Activated effector memory CD4-positive, alpha-beta T cell treated with Interleukin-2 at 50 U/mL for 16 hours (primary cell): ENCODE results near the gene BRD4.

Experiments used
- DNase-seq: peaks from one replicate; pipeline ENCODE4 v3.0.0-alpha.2; 2020

Gene BRD4

DNA sequence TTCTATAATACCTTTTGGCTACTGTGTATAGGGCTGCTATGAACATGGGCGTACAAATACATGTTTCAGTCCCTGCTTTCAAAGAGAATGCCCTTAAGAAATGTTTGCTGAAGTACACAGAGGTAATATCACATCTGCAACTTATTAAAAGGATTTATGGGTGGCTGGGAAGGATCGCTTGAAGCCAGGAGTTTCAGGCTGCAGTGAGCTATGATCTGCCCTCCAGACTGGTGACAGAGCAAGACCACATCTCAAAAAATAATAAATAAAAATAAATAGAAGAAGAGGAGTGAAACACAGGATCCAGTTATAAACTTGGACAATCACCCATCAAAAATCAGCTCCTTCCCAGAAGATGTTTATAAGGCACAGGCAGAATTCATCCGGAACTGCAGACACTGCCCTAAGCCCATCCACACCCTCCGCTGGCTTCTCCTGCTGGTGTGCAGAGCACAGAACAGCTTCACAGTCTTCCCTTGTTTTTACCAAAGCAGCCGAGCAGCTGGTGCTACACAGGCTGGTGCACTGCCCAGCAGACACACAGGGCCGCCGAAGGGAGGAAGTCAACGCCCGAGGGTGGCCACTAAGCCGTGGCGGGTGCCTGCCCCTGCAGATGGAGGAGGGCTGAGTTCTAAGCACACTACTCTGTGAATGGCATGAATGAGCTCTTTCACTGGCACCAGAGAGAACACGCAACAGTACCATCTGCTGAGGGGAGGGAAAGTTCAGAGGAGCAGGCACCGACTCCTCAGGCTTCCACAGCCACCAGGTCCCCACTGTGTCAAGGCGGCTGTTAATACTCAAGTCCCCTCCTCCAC, 44.0 kb downstream of the BRD4 start:
- no peak for DNase-seq

- no peak for DNase-seq
Measured at GRCh38 chr19:15287496-15287895, 44.8 kb downstream of the BRD4 start.

GRCh38 chr19:15286688-15287365, 45.5 kb downstream of the BRD4 start:
- DNase-seq, result no peak

- DNase-seq, result no peak
Measured at GRCh38 chr19:15285896-15286591, 46.3 kb downstream of the BRD4 start.

DNA sequence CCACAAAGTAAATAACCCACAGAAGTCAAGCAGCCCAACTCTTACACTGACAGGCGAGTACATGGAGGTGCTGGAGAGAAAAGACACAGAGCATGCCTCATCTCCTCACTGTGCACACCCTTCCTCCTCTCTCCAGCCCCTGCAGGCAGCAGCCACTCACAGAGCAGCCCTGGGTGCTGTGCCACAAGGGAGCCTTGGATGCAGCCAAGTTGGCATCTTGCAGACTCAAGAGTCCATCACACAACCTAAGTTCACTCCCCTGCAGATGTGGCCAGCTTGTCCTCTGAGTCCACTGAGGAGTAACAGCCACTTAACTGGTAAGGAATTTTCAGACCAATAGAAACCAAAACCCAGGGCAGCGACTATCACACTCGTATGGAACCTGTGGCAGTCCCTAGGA, 47.4 kb downstream of the BRD4 start:
- DNase-seq, result no peak

GRCh38 chr19:15284091-15284490, 48.2 kb downstream of the BRD4 start:
- no peak for DNase-seq

DNA sequence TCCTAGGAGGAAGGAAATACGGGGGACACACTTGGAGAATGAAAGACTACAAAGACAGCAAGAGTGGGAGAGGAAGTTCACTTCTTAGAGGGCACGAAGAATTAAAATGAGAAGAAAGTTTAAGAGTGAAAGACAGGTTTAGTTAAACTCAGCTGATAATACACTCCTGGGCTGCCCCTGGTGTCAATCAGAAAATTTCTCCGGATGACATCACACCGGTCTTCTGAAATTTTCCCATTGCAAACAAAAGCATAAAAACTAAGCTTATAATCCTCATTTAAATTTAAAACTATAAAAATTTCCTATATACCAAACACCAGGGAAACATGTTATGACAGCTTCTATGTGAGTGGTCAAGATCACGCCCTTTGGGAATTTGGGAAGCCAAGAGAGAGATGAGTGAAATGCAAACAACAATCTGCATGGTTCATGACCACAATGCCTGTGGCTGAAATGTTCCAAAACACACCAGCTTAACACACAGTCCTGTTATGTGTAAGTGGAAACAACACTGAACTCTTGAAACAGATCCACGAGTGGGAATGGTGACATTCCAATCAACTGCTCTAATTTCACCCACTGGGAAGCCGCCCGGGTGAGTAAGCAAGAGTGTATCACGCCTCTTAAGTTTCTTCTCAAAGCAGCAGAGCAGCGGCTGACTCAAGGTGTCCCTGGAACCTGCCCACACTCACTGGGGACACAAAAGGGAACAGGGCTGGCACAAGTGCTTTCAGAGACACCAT, 49.0 kb downstream of the BRD4 start:
- no peak for DNase-seq

DNA sequence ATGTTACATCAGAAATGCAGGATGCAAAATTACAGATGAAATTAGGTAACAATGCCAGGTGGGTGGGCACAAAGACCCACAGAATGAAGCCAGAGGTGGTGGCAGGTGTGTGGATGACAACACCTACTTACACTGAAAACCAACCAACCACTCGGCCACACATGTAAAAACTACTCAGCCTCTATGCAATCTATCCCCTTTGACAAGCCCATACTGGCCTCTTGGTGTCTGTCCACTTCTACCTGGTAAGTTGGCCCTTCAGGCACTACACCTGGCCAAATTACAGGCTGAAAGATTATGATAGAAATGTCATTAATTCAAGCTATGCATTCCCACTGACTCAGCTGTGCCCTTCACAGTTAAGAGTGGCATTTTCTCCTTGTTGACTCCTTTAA, 50.0 kb downstream of the BRD4 start:
- DNase-seq, result no peak

- no peak for DNase-seq
Measured at GRCh38 chr19:15280915-15281683, 51.2 kb downstream of the BRD4 start.

DNA sequence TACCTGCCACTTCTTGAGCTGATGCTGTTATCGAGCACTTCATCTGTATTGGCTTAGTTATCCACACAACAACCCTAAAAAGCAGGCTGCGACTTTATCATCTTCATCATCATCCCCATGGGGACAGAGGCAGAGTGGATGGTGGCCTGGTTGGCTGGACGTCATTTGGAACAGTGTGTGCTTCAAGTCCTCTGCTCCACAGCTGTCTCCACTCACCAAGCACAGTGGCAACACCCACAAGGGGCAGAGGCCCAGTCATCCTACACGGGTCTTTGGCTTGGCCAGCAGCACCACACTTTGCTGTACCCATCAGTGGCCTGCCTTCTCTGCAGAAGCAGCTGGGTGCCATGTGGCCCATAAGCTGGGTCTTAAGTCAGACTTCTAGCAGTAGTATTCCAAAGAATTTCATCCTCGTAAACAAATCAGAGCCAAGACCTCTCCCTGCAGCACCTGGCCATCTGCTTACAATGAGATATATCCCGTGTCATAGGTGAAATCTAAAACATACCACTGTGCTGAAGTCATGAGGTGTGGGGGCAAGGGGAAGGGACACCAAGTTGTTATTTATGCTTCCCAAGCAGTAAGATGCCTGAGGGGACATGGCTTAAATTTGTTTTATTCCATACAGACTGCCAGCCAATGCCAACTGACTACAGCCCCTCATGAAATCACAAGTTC, 52.2 kb downstream of the BRD4 start:
- no peak for DNase-seq

DNA sequence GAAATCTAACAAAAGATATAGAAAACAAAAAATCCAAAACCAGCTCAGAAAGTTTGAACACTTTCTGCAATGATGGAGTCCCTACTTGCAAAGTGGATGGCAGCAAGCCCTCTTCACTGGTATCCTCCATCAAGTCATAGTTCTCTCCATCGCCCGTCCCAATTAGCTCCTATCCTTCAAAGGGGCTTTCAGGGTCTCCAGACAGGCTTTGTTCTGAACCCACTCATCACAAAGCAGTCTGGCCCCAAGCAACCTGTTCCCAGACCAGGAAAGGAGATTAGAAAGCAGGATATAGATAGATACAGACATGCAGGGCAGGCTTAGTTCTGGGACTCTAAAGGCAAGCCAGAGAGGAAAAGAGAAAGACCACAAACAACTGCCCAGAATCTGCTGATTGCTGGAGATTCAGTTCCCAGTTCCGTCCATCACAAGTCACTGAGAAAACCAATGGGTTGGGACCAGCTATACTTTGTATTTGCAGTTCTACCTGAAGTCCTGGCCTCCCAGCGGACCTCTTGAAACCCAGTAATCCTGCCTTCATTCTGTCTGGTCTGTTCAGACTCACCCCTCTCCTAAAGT, 52.9 kb downstream of the BRD4 start:
- DNase-seq, result no peak

DNA sequence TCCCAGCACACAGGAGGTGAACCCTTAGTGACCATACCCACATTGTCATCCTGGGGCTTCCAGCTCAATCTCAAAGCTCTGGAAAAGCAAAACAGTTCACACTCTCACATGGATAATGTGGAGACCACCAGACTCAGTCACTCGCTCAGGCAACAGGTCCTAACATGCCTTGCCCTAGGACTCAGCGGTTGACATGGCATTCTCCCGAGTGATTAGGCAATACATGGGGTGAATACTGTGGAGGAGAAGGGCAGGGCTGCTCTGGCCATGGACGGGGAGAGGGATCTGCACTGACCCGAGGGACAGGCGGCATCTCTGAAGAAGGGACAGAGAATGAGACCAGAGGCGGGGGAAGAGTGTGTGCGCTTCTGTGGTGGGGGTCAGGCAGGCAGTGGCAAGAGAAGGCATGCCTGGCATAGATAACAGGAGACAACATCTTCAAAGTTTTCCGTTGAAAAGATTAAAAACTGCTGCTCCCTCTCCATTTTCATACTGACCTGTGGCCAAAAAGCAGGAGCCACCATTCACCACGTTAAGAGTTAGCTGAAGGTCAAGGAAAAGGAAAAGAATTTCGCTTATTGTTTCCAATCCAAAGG, 55.6 kb downstream of the BRD4 start:
- DNase-seq, result no peak

DNA sequence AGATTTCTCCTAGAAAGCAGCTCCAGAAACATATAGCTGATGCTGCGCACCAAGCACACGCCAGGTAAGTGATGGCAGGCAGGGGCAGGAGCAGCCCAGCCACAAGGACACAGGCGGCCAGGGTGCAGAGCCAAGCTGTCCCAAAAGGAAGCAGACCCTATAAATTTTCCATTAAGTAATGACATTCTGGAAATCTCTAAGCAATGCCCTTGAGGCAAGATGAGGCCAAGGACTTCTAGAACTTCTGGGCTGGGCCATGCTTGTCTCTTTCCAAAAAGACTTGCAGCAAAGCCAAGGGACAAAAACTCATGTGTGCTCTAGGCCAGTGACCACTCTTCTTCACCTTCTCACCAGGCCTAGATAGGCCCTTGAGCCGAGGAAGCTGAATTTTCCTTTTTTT, 57.9 kb downstream of the BRD4 start:
- no peak for DNase-seq

- no peak for DNase-seq
Measured at GRCh38 chr19:15269806-15270205, 62.5 kb downstream of the BRD4 start.

DNA sequence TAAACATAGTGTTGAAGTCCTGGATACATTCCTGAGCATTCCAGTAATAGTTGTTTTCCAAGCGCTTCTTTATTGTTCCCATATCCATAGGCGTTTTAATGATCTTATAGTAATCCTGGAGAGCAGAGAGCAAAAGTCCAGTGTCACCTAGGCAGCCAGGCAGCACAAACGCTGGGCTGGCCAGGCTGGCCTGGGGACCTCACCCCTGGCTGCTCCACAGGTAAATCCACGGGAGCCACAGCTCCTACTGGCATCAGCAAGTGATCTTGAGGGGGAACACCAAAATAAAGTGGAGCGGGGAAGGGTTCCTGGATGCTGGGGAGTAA, 63.4 kb downstream of the BRD4 start:
- DNase-seq, result no peak

- DNase-seq, result no peak
Measured at GRCh38 chr19:15268192-15268927, 64.0 kb downstream of the BRD4 start.

DNA sequence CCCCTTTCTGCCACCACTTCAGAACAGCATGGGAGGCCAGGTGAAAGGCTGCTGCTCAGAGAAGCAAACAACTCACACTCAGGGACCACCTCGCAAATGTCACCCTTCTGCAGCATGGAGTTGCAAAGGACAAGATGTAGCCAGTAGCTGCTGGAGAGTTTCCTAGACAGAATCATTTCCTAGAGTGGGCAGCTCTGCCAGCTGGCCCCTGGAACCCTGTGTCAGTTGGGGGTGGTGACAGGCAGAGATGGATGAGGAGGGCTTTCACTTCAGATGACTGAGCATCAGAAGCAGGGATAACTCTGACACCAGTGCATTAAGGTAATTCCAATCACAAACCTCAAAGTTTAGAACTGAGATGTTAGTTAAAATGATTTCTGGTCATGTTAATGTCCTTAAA, 65.7 kb downstream of the BRD4 start:
- no peak for DNase-seq

GRCh38 chr19:15265850-15266248, 66.5 kb downstream of the BRD4 start:
- no peak for DNase-seq

DNA sequence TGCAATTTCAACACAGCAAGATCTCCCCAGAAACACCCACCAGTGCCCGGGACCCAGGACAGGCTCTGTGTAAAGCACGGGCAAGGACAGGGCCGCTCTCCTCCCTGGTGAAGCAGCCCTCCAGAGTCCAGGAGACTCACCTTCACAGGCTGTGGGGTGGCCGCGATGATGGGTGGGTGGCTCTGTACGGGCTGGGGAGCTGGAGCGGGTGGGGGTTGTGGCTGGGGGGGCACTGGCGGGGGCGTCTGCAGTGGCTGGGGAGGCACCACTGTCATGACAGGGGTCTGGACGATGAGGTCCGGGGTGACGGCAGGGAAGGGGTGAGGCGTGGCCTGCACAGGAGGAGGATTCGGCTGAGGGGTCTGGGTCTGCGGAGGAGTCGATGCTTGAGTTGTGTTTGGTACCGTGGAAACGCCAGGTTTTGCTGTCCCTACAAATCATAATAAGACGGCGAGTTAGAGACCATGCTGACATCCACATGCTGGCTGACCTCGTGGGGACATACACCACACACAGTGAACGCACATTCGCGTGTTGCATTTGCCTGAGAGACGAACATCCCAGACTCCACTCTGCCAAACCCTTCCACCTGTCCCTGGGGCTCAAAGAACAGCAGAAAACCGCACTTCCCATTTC, 67.0 kb downstream of the BRD4 start:
- DNase-seq, result no peak

DNA sequence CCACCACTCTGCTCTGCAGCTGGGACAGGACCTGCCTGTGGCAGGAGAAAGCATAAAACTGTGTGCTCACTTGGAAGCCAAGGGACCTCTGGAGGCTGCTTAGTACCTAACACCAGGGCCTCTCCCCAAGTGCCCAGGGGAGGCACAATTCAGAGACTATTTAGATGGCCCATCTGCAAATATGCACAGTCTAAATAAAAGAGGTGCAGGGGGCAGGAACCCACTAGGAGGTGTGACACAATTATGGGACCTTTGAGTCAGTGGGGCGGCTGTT, 67.5 kb downstream of the BRD4 start:
- no peak for DNase-seq
